B cell (primary cell): ENCODE data around the gene MAD1L1. TPM values are rescaled to one million over a fixed set of nuclear protein-coding genes. Genes with fewer than 3 reads are reported as not detected.
"Not testable (repeated sequence)": the region's sequence is repeated elsewhere in the genome, so short reads cannot be mapped to it uniquely, and the experiment has no call there.

Experiments used
- ATAC-seq: fragments of 200-7000 bp; cut with Tn5 transposase; one replicate; pipeline ENCODE4 v1.10.0; 2021; ENCODE audit warnings: low read depth, mild to moderate bottlenecking, moderate number of reproducible peaks, moderate library complexity
- CTCF ChIA-PET: fragments of 350-600 bp; sonication (Branson Sonifier 250); formaldehyde crosslinking; loops from one replicate; lab custom pipeline; 2021; ENCODE audit warnings: antibody characterized with exemption, inconsistent platforms; lab: Charles Lee
- POLR2A ChIA-PET: fragments of 350-600 bp; sonication (Branson Sonifier 250); formaldehyde crosslinking; loops from one replicate; lab custom pipeline; 2021; ENCODE audit warnings: antibody characterized with exemption; lab: Charles Lee
- DNase-seq: peaks from one replicate; pipeline ENCODE4 v3.0.0; 2013
- H2AFZ ChIP-seq: 2 replicates; pipeline ENCODE4 v1.6.1; 2012; ENCODE audit warnings: mild to moderate bottlenecking, low read depth, low read length; ENCODE audit not compliant: insufficient read depth, poor library complexity, severe bottlenecking
- H3K27ac ChIP-seq, 2 donors: 1 replicate in 1 of 2; 2 replicates in 1 of 2; pipeline ENCODE4 v1.5.1; 2012 to 2013; ENCODE audit warnings: low read length in 2 of 2, mild to moderate bottlenecking in 2 of 2, moderate library complexity in 1 of 2
- H3K27me3 ChIP-seq, 4 experiments: fragments of 200-600 bp in 1 of 4; sonication (generic) in 1 of 4; replicated peaks in 1 of 4; 1 replicate in 2 of 4; 2 replicates in 2 of 4; pipeline versions ENCODE4 v1.6.1 to v1.7.0; 2013 to 2016; ENCODE audit warnings: low read length in 3 of 4, mild to moderate bottlenecking in 2 of 4, mixed read lengths in 1 of 4, moderate library complexity in 1 of 4; ENCODE audit not compliant: insufficient read depth in 4 of 4, control insufficient read depth in 3 of 4; ENCODE audit errors: control extremely low read depth in 1 of 4
- H3K36me3 ChIP-seq, 2 experiments: replicated peaks in 1 of 2; 1 replicate in 1 of 2; 2 replicates in 1 of 2; pipeline versions ENCODE4 v1.6.1 to v1.7.1; 2013; ENCODE audit warnings: low read length in 1 of 2; ENCODE audit not compliant: insufficient read depth in 2 of 2, control insufficient read depth in 1 of 2; ENCODE audit errors: control extremely low read depth in 1 of 2, extremely low read depth in 1 of 2
- H3K4me1 ChIP-seq, 2 donors: fragments of 200-600 bp in 1 of 2; sonication (generic) in 1 of 2; 1 replicate in 1 of 2; 2 replicates in 1 of 2; pipeline versions ENCODE4 v1.5.1 to v1.6.1; 2013 to 2017; ENCODE audit warnings: low read length in 2 of 2; ENCODE audit not compliant: control insufficient read depth in 2 of 2, insufficient read depth in 2 of 2
- H3K4me2 ChIP-seq: replicated peaks from 2 replicates; pipeline ENCODE3; 2012; ENCODE audit warnings: mild to moderate bottlenecking, low read depth, low read length; ENCODE audit not compliant: poor library complexity, severe bottlenecking
- H3K4me3 ChIP-seq, 5 experiments: fragments of 200-600 bp in 1 of 5; sonication (generic) in 1 of 5; 1 replicate in 3 of 5; 2 replicates in 2 of 5; pipeline versions ENCODE4 v1.5.1 to v1.7.0; 2011 to 2016; ENCODE audit warnings: low read length in 4 of 5, mild to moderate bottlenecking in 4 of 5, low read depth in 2 of 5, control low read depth in 1 of 5, moderate library complexity in 1 of 5; ENCODE audit not compliant: insufficient read depth in 1 of 5; ENCODE audit errors: control extremely low read depth in 1 of 5, extremely low read depth in 1 of 5
- H3K79me2 ChIP-seq: fragments of 200-600 bp; sonication (generic); one replicate; pipeline ENCODE4 v1.6.0; 2016; ENCODE audit warnings: low read length; ENCODE audit not compliant: control insufficient read depth, insufficient read depth
- H3K9ac ChIP-seq: fragments of 200-600 bp; sonication (generic); 2 replicates; pipeline ENCODE4 v1.6.1; 2017; ENCODE audit warnings: mild to moderate bottlenecking, low read length, moderate library complexity
- H3K9me3 ChIP-seq, 3 donors: one replicate each; pipeline versions ENCODE4 v1.6.1 to v1.7.1; 2013; ENCODE audit warnings: low read length in 2 of 3; ENCODE audit not compliant: control insufficient read depth in 2 of 3, insufficient read depth in 1 of 3; ENCODE audit errors: control extremely low read depth in 1 of 3
- H4K20me1 ChIP-seq: 2 replicates; pipeline ENCODE4 v1.6.0; 2012; ENCODE audit warnings: mild to moderate bottlenecking, low read length; ENCODE audit not compliant: insufficient read depth, control insufficient read depth, poor library complexity, severe bottlenecking
- H3K27ac Mint-ChIP-seq: one replicate; pipeline ENCODE4 v1.8.0; 2021; ENCODE audit warnings: mixed read lengths
- H3K27me3 Mint-ChIP-seq: one replicate; pipeline ENCODE4 v1.8.0; 2021; ENCODE audit warnings: mixed read lengths
- H3K4me1 Mint-ChIP-seq: one replicate; pipeline ENCODE4 v1.8.0; 2021; ENCODE audit warnings: mixed read lengths
- H3K4me3 Mint-ChIP-seq: one replicate; pipeline ENCODE4 v1.8.0; 2021; ENCODE audit warnings: mixed read lengths
- H3K9me3 Mint-ChIP-seq: one replicate; pipeline ENCODE4 v1.8.0; 2022; ENCODE audit warnings: mixed read lengths; ENCODE audit not compliant: insufficient read depth
- WGBS: methylation state at CpG from one replicate; pipeline ENCODE4 v1.1.5; 2013; ENCODE audit warnings: missing lambda C conversion rate; ENCODE audit not compliant: insufficient coverage; 5-methylcytosine and 5-hydroxymethylcytosine counted together
- intact Hi-C: fragments of 100-400 bp; cut with micrococcal nuclease; formaldehyde crosslinking; loops from one replicate; pipeline ENCODE4 v1.10.0; 2022
- polyA plus RNA-seq: library from polyadenylated mRNA; depleted of rRNA; stranded (reverse); fragments of >200 nt; gene quantifications from 2 replicates; pipeline ENCODE4 v1.2.3, GENCODE V29; 2012
- total RNA-seq, 2 donors: library from RNA; stranded (reverse); fragments of 120-200 nt in 1 of 2; gene quantifications; 1 replicate in 1 of 2; 2 replicates in 1 of 2; pipeline versions ENCODE4 v1.2.3 to v1.2.4, GENCODE V29; 2013 to 2022

MAD1L1 gene
- total and polyA plus RNA-seq, 2 donors (not counting 1 experiment from before 2014, with no cell fraction given) = 86.7 to 110 TPM

GRCh38 chr7:1824882-1825646 is 407.7 kb downstream of the MAD1L1 start:
- H3K79me2 ChIP-seq, H3K27ac Mint-ChIP-seq, DNase-seq, CTCF ChIA-PET, H3K36me3 ChIP-seq, H3K9me3 Mint-ChIP-seq, H3K4me1 ChIP-seq, H3K27ac ChIP-seq, H3K4me1 Mint-ChIP-seq, H3K9ac ChIP-seq, ATAC-seq, intact Hi-C loops, H3K4me2 ChIP-seq, H3K27me3 ChIP-seq, H3K27me3 Mint-ChIP-seq, H3K4me3 ChIP-seq, H2AFZ ChIP-seq, POLR2A ChIA-PET, H3K4me3 Mint-ChIP-seq: not testable (repeated sequence)
- Histone ChIP-seq H3K9me3 (peaks cover 0 to 10% (median 0%) of the 10 kb centered on the region in 3 donors), H4K20me1 (peaks cover 16% of the 10 kb centered on the region)
- WGBS = 95% methylated on average over 21 of the region's 28 CpGs

GRCh38 chr7:1824151-1824881 is 408.4 kb downstream of the MAD1L1 start:
- H3K4me1 ChIP-seq, H3K4me3 ChIP-seq, H3K36me3 ChIP-seq, H3K9me3 Mint-ChIP-seq, H2AFZ ChIP-seq, ATAC-seq, H3K79me2 ChIP-seq, H3K27me3 ChIP-seq, H3K9me3 ChIP-seq, DNase-seq, CTCF ChIA-PET, H3K27ac Mint-ChIP-seq, POLR2A ChIA-PET, H3K4me3 Mint-ChIP-seq, H3K9ac ChIP-seq, intact Hi-C loops, H3K27me3 Mint-ChIP-seq, H3K4me2 ChIP-seq, H3K27ac ChIP-seq: not testable (repeated sequence)
- peaks cover 16% of the 10 kb centered on the region for H3K4me1 Mint-ChIP-seq
- WGBS = 97% methylated on average over 28 of the region's 35 CpGs
- peaks cover 20% of the 10 kb centered on the region for H4K20me1 ChIP-seq
